IPS-15b (cell line): ENCODE measurements around the gene MAGI1.
A peak's percentile ranks its signal among the peaks of the same experiment; 100 is the strongest.
"Not testable (repeated sequence)": the region's sequence is repeated elsewhere in the genome, so short reads cannot be mapped to it uniquely, and the experiment has no call there.

ENCODE experiments used
- H3K27me3 ChIP-seq: one replicate; pipeline ENCODE4 v1.6.1; 2013; ENCODE audit warnings: low read length; ENCODE audit not compliant: control insufficient read depth, insufficient read depth
- H3K36me3 ChIP-seq: one replicate; pipeline ENCODE4 v1.6.1; 2013; ENCODE audit warnings: low read length; ENCODE audit not compliant: control insufficient read depth, insufficient read depth
- H3K4me1 ChIP-seq: one replicate; pipeline ENCODE4 v1.6.1; 2013; ENCODE audit warnings: mild to moderate bottlenecking, low read length; ENCODE audit not compliant: control insufficient read depth, insufficient read depth
- H3K4me3 ChIP-seq: one replicate; pipeline ENCODE4 v1.5.1; 2013; ENCODE audit warnings: low read depth, low read length
- H3K9ac ChIP-seq: one replicate; pipeline ENCODE4 v1.6.1; 2013; ENCODE audit warnings: low read depth, mild to moderate bottlenecking, low read length
- H3K9me3 ChIP-seq: one replicate; pipeline ENCODE4 v1.6.1; 2013; ENCODE audit warnings: mild to moderate bottlenecking, low read length; ENCODE audit not compliant: control insufficient read depth, insufficient read depth

The MAGI1 gene

DNA sequence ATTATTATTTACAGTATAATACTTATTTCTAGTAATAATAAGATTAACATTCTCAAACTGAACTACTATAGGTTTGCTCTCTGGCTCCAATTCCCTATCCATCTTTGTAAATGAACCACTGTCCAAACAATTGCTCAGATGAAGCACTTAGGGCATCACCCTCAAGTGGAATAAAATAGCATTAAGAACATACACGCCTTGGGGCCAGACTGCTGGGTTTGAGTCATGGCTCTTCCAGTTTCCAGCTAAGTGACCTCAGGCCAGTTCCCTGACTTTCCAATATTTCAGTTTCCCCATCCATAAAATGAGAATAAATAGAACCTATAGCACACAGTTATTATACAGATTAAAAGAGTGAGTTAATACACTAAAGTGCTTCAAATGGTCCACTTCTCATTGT lies 507.2 kb downstream of the MAGI1 start:
- Histone ChIP-seq H3K36me3 (no peaks in the 10 kb centered on the region), H3K27me3 (no peaks in the 10 kb centered on the region), H3K9ac (no peak overlapping the region), H3K4me3 (no peak overlapping the region), H3K9me3 (no peaks in the 10 kb centered on the region), H3K4me1 (peaks cover 3% of the 10 kb centered on the region)

DNA sequence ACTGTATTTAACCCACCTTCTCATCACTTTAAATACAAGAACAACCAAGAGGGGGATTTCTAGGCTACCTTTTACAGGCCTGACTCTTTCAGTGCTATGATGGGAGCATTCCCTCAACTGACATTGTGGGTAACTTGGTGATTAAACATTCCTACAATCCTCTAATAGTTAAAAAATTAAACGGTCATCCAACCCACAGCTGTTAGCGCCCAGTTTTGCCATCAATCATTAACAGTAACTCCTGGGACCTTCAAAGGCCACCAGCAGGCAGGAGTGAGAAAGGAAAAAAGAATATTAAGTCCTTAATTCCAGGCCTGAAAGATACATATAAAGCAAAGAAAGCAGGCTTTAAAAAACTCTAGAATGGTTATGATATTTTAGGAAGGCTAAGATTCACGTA lies 512.1 kb downstream of the MAGI1 start:
- H3K4me1 ChIP-seq, result peaks cover 12% of the 10 kb centered on the region

DNA sequence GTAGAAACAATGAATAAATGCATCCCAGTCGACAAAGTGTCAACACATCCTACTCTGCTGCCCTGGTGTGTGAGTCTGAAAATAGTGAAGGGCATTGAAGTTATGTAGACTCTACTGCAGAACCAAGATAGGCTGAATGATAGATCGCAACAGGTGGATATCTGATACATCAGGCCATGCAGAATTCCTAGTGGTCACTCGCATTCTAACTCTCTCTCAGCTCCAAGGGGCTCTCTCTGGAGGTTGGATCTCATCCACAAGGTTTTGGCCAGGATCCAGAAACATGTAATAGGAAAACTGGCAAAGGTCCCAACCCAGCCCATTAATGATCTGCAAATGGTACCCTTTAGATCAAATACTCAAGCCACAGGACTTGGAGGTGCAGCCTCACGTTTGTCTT lies 514.1 kb downstream of the MAGI1 start:
- no peaks in the 10 kb centered on the region for H3K9me3 ChIP-seq
- H3K4me3 ChIP-seq, result no peak overlapping the region

More for the DNA sequence above, 512.1 kb downstream of the MAGI1 start:
- Histone ChIP-seq H3K9ac (no peak overlapping the region), H3K4me3 (no peak overlapping the region), H3K36me3 (no peaks in the 10 kb centered on the region), H3K27me3 (no peaks in the 10 kb centered on the region), H3K9me3 (no peaks in the 10 kb centered on the region)

DNA sequence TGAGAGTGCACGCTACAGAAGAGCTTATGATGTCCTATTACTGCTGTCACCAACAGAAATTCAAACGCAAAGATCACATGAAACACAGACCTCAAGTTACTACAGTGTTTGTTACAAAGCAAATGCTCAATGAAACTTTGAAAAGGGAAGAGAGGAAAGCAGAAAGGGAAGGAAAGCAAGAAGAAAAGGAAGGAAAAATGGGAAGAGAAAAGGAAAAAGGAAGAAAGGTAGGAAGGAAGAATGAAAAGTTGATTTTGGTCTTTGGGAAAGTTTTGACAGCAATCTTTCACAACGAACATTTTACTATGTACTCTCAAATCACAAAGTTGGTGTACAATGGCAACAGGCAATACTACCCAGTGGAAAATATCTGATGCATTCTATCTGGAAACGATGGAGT lies 514.8 kb downstream of the MAGI1 start:
- H3K4me1 ChIP-seq, result peaks cover 21% of the 10 kb centered on the region
- H3K27me3 ChIP-seq, result no peaks in the 10 kb centered on the region
- H3K36me3 ChIP-seq, result no peaks in the 10 kb centered on the region
- H3K4me3 ChIP-seq, result no peak overlapping the region
- H3K9me3 ChIP-seq, result no peaks in the 10 kb centered on the region
- H3K9ac ChIP-seq, result peak overlapping the region; percentile 2

More for the DNA sequence above, 514.1 kb downstream of the MAGI1 start:
- Histone ChIP-seq H3K4me1 (peaks cover 21% of the 10 kb centered on the region), H3K36me3 (no peaks in the 10 kb centered on the region), H3K27me3 (no peaks in the 10 kb centered on the region), H3K9ac (no peak overlapping the region)

DNA sequence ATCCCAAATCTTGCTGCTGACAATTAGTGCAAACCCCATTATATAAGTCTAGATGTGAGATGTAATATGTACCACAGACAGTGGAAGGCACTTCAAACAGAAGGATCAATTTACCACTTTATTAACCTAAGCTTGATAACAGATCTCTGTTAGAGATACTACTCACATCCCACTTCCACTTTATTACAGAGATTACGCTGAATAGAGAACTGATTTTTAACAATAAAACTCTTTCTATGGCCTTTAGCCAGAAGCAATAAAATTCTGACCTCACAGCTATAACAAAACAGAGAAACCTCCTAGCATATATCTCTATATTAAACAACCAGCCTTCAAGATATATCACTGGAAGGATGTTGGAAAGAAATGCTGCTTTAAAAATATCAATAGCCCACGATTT lies 517.7 kb downstream of the MAGI1 start:
- Histone ChIP-seq H3K27me3 (no peaks in the 10 kb centered on the region), H3K4me3 (no peak overlapping the region), H3K36me3 (no peaks in the 10 kb centered on the region), H3K4me1 (peaks cover 21% of the 10 kb centered on the region), H3K9ac (no peak overlapping the region), H3K9me3 (no peaks in the 10 kb centered on the region)

DNA sequence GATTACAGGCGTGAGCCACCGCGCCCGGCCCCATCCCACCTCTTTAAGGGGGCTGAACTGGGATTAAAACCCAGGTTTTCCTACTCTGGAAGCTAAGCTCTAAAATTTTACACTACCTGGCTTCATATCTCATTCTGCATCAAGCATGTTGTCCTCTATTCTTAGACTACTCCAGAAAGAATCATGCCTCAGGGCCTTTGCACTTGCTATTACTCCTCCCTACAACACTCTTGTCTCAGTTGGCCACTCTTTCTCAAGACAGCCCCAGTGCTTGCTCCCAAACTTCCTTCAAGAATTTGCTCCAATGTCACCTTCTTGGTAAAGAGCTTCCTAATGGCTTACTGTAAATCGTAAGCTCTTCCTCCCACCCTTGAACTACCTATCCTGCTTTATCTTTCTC lies 521.7 kb downstream of the MAGI1 start:
- Histone ChIP-seq H3K36me3 (no peaks in the 10 kb centered on the region), H3K27me3 (no peaks in the 10 kb centered on the region), H3K4me3 (no peak overlapping the region), H3K9ac (no peak overlapping the region), H3K4me1 (peaks cover 9% of the 10 kb centered on the region), H3K9me3 (no peaks in the 10 kb centered on the region)

DNA sequence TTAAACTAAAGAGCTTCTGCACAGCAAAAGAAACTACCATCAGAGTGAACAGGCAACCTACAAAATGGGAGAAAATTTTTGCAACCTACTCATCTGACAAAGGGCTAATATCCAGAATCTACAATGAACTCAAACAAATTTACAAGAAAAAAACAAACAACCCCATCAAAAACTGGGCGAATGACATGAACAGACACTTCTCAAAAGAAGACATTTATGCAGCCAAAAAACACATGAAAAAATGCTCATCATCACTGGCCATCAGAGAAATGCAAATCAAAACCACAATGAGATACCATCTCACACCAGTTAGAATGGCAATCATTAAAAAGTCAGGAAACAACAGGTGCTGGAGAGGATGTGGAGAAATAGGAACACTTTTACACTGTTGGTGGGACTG lies 524.4 kb downstream of the MAGI1 start:
- not testable (repeated sequence) for H3K9ac ChIP-seq, H3K4me1 ChIP-seq, H3K4me3 ChIP-seq, H3K9me3 ChIP-seq, H3K36me3 ChIP-seq, H3K27me3 ChIP-seq

DNA sequence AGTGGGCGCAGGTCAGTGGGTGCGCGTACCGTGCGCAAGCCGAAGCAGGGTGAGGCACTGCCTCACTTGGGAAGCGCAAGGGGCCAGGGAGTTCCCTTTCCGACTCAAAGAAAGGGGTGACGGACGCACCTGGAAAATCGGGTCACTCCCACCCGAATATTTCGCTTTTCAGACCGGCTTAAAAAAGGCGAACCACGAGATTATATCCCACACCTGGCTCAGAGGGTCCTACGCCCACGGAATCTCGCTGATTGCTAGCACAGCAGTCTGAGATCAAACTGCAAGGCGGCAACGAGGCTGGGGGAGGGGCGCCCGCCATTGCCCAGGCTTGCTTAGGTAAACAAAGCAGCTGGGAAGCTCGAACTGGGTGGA lies 529.3 kb downstream of the MAGI1 start:
- not testable (repeated sequence) for H3K27me3 ChIP-seq, H3K9me3 ChIP-seq, H3K36me3 ChIP-seq, H3K4me1 ChIP-seq
- H3K4me3 ChIP-seq, result peak overlapping the region; percentile 67
- H3K9ac ChIP-seq, result peak overlapping the region; percentile 81

DNA sequence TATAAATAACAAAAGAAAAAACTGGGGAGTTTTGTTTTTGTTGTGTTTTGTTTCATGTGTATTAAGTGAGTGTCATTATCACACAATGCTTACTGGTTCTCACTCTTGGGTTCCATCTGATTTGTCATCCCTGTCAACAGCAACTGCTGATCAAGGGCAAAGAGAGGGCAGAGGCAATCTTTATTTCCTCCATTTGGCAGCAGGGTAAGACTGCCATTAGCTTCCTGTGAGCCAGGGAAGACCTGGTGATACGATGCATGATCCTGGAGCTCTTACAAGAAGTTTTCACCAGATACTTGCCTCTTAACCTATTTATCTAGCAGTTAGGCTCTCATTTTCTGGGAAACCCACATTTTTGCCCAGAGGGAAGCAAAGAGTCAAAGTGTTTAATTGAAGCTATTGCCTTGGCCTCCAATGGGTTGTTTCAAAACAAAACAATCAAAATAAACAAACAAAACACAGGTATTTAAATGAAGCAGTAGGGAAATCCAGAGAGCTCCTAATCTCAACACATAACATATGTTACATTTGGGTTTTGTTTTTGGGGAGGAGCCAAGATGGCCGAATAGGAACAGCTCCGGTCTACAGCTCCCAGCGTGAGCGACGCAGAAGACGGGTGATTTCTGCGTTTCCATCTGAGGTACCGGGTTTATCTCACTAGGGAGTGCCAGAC lies 529.8 kb downstream of the MAGI1 start:
- Histone ChIP-seq H3K4me3 (peak overlapping the region; percentile 67), H3K9me3 (no peaks in the 10 kb centered on the region), H3K36me3 (no peaks in the 10 kb centered on the region), H3K9ac (peak overlapping the region; percentile 81), H3K4me1 (peaks cover 4% of the 10 kb centered on the region), H3K27me3 (no peaks in the 10 kb centered on the region)

DNA sequence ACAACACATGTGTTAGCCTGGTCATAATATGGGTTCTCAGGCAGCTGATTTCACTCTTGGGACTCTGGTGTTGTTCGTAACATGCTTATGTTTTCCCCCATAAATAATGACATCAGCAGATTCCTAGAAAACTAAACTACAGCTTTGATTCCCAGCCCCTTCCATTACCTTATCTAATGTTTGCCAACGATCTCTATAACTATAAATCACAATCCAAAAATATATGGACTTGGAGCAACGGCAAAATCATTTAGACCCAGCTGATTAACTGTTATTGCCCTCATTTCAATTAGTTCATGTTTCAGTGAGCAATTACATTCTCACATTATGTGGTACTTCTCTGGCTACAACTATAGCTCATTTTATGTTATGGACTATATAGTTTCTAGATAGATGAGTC lies 531.3 kb downstream of the MAGI1 start:
- Histone ChIP-seq H3K4me3 (no peak overlapping the region), H3K9me3 (no peaks in the 10 kb centered on the region), H3K36me3 (no peaks in the 10 kb centered on the region), H3K27me3 (no peaks in the 10 kb centered on the region), H3K9ac (no peak overlapping the region), H3K4me1 (peaks cover 4% of the 10 kb centered on the region)

DNA sequence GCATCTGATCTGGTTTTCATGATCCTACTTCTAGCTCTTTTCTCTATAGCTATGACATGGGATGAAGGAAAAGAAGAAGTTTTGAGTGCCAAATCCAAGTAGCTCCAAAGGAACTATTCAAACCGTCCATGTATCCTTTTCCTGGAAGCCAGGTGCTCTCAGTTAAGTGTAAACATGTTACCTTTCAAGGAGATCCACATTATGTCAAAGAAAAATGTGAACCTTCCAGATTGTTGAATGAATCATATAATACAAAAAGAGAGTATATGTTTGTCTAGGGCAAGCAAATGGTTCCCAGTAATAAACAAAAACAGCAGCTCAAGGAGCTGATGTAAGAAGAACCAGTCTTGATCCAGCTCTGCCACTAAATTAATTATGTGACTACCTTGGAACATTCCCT lies 534.9 kb downstream of the MAGI1 start:
- Histone ChIP-seq H3K9ac (no peak overlapping the region), H3K36me3 (no peaks in the 10 kb centered on the region), H3K4me3 (no peak overlapping the region), H3K4me1 (peaks cover 2% of the 10 kb centered on the region), H3K9me3 (no peaks in the 10 kb centered on the region), H3K27me3 (no peaks in the 10 kb centered on the region)

DNA sequence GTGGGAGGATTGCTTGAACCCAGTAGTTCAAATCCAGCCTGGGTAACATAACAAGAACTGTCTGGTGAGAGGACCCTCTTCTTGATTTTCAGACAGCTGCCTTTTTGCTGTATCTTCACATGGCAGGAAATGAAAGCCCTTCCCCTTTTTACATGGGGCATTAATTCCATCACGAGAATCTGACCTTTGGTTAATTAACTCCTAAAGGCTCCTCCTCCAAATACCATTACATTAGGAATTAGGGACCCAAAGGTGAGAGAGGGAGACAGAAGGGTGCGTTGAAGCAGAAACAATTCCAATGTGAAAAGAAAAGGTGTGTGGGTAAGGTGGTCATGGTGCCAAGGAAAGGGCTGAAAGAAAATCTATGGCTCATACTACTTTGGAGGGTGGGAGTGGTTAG lies 536.2 kb downstream of the MAGI1 start:
- Histone ChIP-seq H3K9ac (no peak overlapping the region), H3K4me3 (no peak overlapping the region), H3K9me3 (no peaks in the 10 kb centered on the region), H3K4me1 (peaks cover 3% of the 10 kb centered on the region), H3K36me3 (no peaks in the 10 kb centered on the region), H3K27me3 (no peaks in the 10 kb centered on the region)
